HCT116 (cell line): ENCODE data around the gene PKHD1. TPM values are rescaled to one million over a fixed set of nuclear protein-coding genes. Genes with fewer than 3 reads are reported as not detected.

Source experiments
- ATAC-seq: fragments of 200-7000 bp; cut with Tn5 transposase; 2 replicates; pipeline ENCODE4 v1.9.1; 2020; ENCODE audit warnings: mild to moderate bottlenecking, moderate library complexity
- BruUV-seq: library from RNA; stranded (reverse); fragments of 400-500 nt; replicated peaks from 2 replicates; lab custom pipeline; 2021; lab: Mats Ljungman, UMichigan
- CTCF ChIA-PET: fragments of 300-600 bp; sonication (Branson Sonifier 250); formaldehyde crosslinking; loops from one replicate; lab custom pipeline; 2021; ENCODE audit warnings: antibody characterized with exemption; lab: Charles Lee
- POLR2A ChIA-PET: fragments of 300-600, 350-600 bp; sonication (Branson Sonifier 250); formaldehyde crosslinking; loops from one replicate; lab custom pipeline; 2021; ENCODE audit warnings: antibody characterized with exemption; lab: Charles Lee
- RAD21 ChIA-PET, 2 experiments: fragments of 300-600 bp; sonication (Branson Sonifier 250); formaldehyde crosslinking; loops; one replicate each; lab custom pipeline; 2023; ENCODE audit warnings: low total read pairs in 2 of 2; ENCODE audit not compliant: uncharacterized antibody in 2 of 2, unreplicated experiment in 2 of 2, low non-redundant PET in 1 of 2; lab: Charles Lee
- DNase-seq: peaks from one replicate; pipeline ENCODE4 v3.0.0-alpha.2; 2010; ENCODE audit warnings: low read depth, low spot score
- H2AFZ ChIP-seq: fragments of 200-600 bp; shearing (Covaris generic), sonication (generic); 2 replicates; pipeline ENCODE4 v1.6.1; 2017; ENCODE audit warnings: low read depth, mixed run types, mixed read lengths, antibody characterized with exemption, low read length; ENCODE audit not compliant: poor library complexity, severe bottlenecking
- H3K27ac ChIP-seq: 2 replicates; pipeline ENCODE4 v1.5.1; 2012; ENCODE audit warnings: low read depth, low read length
- H3K27me3 ChIP-seq: fragments of 200-600 bp; sonication (generic); 2 replicates; pipeline ENCODE4 v1.6.1; 2016; ENCODE audit warnings: mixed run types, low read length, mixed read lengths; ENCODE audit not compliant: insufficient read depth
- H3K36me3 ChIP-seq, 2 experiments: fragments of 200-500 bp in 1 of 2; fragments of 200-600 bp in 1 of 2; sonication (Bioruptor generic) in 1 of 2; sonication (generic) in 1 of 2; 2 replicates each; pipeline versions ENCODE4 v1.5.1 to v1.6.1; 2014 to 2016; ENCODE audit warnings: low read length in 2 of 2, inconsistent platforms in 1 of 2, mixed read lengths in 1 of 2, mixed run types in 1 of 2; ENCODE audit not compliant: insufficient read depth in 2 of 2, control insufficient read depth in 1 of 2
- H3K4me1 ChIP-seq, 2 experiments: fragments of 200-600 bp in 1 of 2; sonication (generic) in 1 of 2; 2 replicates each; pipeline versions ENCODE4 v1.5.1 to v1.6.1; 2012 to 2017; ENCODE audit warnings: low read length in 2 of 2, inconsistent platforms in 1 of 2, mild to moderate bottlenecking in 1 of 2, mixed read lengths in 1 of 2, mixed run types in 1 of 2, moderate library complexity in 1 of 2; ENCODE audit not compliant: insufficient read depth in 2 of 2, control insufficient read depth in 1 of 2
- H3K4me2 ChIP-seq: fragments of 200-600 bp; sonication (generic); 2 replicates; pipeline ENCODE4 v1.6.1; 2017; ENCODE audit warnings: mixed run types, low read length, mixed read lengths
- H3K4me3 ChIP-seq, 2 experiments: fragments of 200-600 bp in 1 of 2; sonication (generic) in 1 of 2; replicated peaks in 1 of 2; 2 replicates each; pipeline ENCODE4 v1.5.1; 2011 to 2016; ENCODE audit warnings: low read length in 2 of 2, control low read depth in 1 of 2, low read depth in 1 of 2, mild to moderate bottlenecking in 1 of 2, mixed read lengths in 1 of 2, mixed run types in 1 of 2
- H3K79me2 ChIP-seq: fragments of 200-600 bp; sonication (generic); 2 replicates; pipeline ENCODE4 v1.6.1; 2017; ENCODE audit warnings: mild to moderate bottlenecking, mixed run types, low read length, moderate library complexity, mixed read lengths; ENCODE audit not compliant: insufficient read depth
- H3K9ac ChIP-seq: fragments of 200-600 bp; sonication (generic); 2 replicates; pipeline ENCODE4 v1.6.1; 2016; ENCODE audit warnings: low read length, mixed read lengths
- H3K9me2 ChIP-seq: fragments of 200-600 bp; sonication (generic), shearing (Covaris generic); 2 replicates; pipeline ENCODE4 v1.6.1; 2017; ENCODE audit warnings: mixed run types, mild to moderate bottlenecking, moderate library complexity; ENCODE audit not compliant: insufficient read depth
- H3K9me3 ChIP-seq, 2 experiments: fragments of 200-500 bp in 1 of 2; fragments of 200-600 bp in 1 of 2; sonication (Bioruptor generic) in 1 of 2; sonication (generic) in 1 of 2; 2 replicates each; pipeline ENCODE4 v1.6.1; 2014 to 2017; ENCODE audit warnings: low read length in 2 of 2, mixed read lengths in 2 of 2, inconsistent platforms in 1 of 2, low read depth in 1 of 2, mild to moderate bottlenecking in 1 of 2, mixed run types in 1 of 2, moderate library complexity in 1 of 2; ENCODE audit not compliant: control insufficient read depth in 1 of 2, insufficient read depth in 1 of 2
- H4K20me1 ChIP-seq: fragments of 200-600 bp; sonication (generic), shearing (Covaris generic); 2 replicates; pipeline ENCODE4 v1.6.1; 2017; ENCODE audit warnings: mixed run types, mild to moderate bottlenecking, moderate library complexity; ENCODE audit not compliant: insufficient read depth
- CBX3 ChIP-seq: IDR thresholded peaks from 2 replicates; pipeline ENCODE4 v1.6.1; 2012; ENCODE audit warnings: low read depth
- EGR1 ChIP-seq: IDR thresholded peaks from 2 replicates; pipeline ENCODE4 v1.6.1; 2012; ENCODE audit warnings: low read depth
- ELF1 ChIP-seq: IDR thresholded peaks from 2 replicates; pipeline ENCODE4 v1.6.1; 2012; ENCODE audit warnings: low read depth, borderline replicate concordance
- FOSL1 ChIP-seq: IDR thresholded peaks from 2 replicates; pipeline ENCODE4 v1.6.1; 2012; ENCODE audit warnings: low read depth
- JUND ChIP-seq: IDR thresholded peaks from 2 replicates; pipeline ENCODE4 v1.6.1; 2012
- POLR2A ChIP-seq: IDR thresholded peaks from 2 replicates; pipeline ENCODE4 v1.7.0; 2011; ENCODE audit warnings: borderline replicate concordance; ENCODE audit not compliant: insufficient read depth, insufficient read length; ENCODE audit errors: extremely low read depth
- RAD21 ChIP-seq: IDR thresholded peaks from 2 replicates; pipeline ENCODE4 v1.6.1; 2012; ENCODE audit warnings: low read depth, mild to moderate bottlenecking
- REST ChIP-seq: IDR thresholded peaks from 2 replicates; pipeline ENCODE4 v1.6.1; 2012; ENCODE audit warnings: low read depth
- SIN3A ChIP-seq: IDR thresholded peaks from 2 replicates; pipeline ENCODE4 v1.6.1; 2012; ENCODE audit warnings: low read depth
- SP1 ChIP-seq: IDR thresholded peaks from 2 replicates; pipeline ENCODE4 v1.6.1; 2012; ENCODE audit warnings: low read depth
- SRF ChIP-seq: IDR thresholded peaks from 2 replicates; pipeline ENCODE4 v1.6.1; 2012; ENCODE audit warnings: low read depth
- TCF7L2 ChIP-seq: IDR thresholded peaks from 2 replicates; pipeline ENCODE4 v1.7.0; 2011; ENCODE audit warnings: borderline replicate concordance, inconsistent platforms; ENCODE audit not compliant: insufficient read depth, insufficient read length; ENCODE audit errors: extremely low read depth
- YY1 ChIP-seq: IDR thresholded peaks from 2 replicates; pipeline ENCODE4 v1.6.1; 2011; ENCODE audit warnings: low read length, low read depth, moderate library complexity, mild to moderate bottlenecking; ENCODE audit not compliant: insufficient replicate concordance; ENCODE audit errors: extremely low read depth
- ZBTB33 ChIP-seq: IDR thresholded peaks from 2 replicates; pipeline ENCODE4 v1.6.1; 2011; ENCODE audit warnings: mild to moderate bottlenecking, low read length, moderate library complexity; ENCODE audit not compliant: insufficient replicate concordance; ENCODE audit errors: extremely low read depth
- ZFX ChIP-seq: fragments of 450-650 bp; IDR thresholded peaks from 2 replicates; pipeline ENCODE4 v1.6.1; 2017
- ZNF274 ChIP-seq: fragments of 200-500 bp; sonication (Bioruptor generic); IDR thresholded peaks from 2 replicates; pipeline ENCODE4 v1.6.1; 2014; ENCODE audit warnings: mild to moderate bottlenecking, low read depth, low read length, inconsistent platforms
- intact Hi-C: fragments of 100-400 bp; cut with micrococcal nuclease; formaldehyde crosslinking; loops from 2 replicates; pipeline ENCODE4 v1.10.0; 2022
- total RNA-seq: library from RNA; stranded (reverse); gene quantifications from one replicate; pipeline ENCODE4 v1.2.1, GENCODE V29; 2021; ENCODE audit not compliant: unreplicated experiment
- TF ChIP-seq, protein P1 (sequence below), 3 experiments: fragments of 200-600 bp in 1 of 3; sonication (generic) in 1 of 3; IDR thresholded peaks in 2 of 3; conservative IDR thresholded peaks in 1 of 3; 2 replicates each; pipeline ENCODE4 v1.5.1; 2012 to 2017; ENCODE audit warnings: low read depth in 2 of 3, low read length in 2 of 3, antibody characterized with exemption in 1 of 3, borderline replicate concordance in 1 of 3, control low read depth in 1 of 3, mild to moderate bottlenecking in 1 of 3, mixed read lengths in 1 of 3, mixed run types in 1 of 3, moderate library complexity in 1 of 3; ENCODE audit not compliant: insufficient read depth in 1 of 3
- TF ChIP-seq, protein P2 (sequence below): IDR thresholded peaks from 2 replicates; pipeline ENCODE4 v1.6.1; 2012
- TF ChIP-seq, protein P3 (sequence below): IDR thresholded peaks from 2 replicates; pipeline ENCODE4 v1.6.1; 2012

PKHD1 gene
- total RNA-seq, 1 experiment from 2014 or later = not detected

- no peaks in the 10 kb centered on the region for H3K79me2 ChIP-seq
- DNase-seq (no peak), ATAC-seq (no peak)
- ChIA-PET RAD21 (no interaction called here), POLR2A (no interaction called here), CTCF (no interaction called here)
- no peaks in the 10 kb centered on the region for H3K4me1 ChIP-seq
- H3K27me3 ChIP-seq = 0 out of 2 replicates have a peak, but pooled peaks cover 11% of the 10 kb centered on the region
- H3K36me3 ChIP-seq = no peaks in the 10 kb centered on the region
- intact Hi-C loops = no loop called here
- no peak overlapping the region for H3K4me3 ChIP-seq
- TF ChIP-seq SIN3A (no peak), RAD21 (no peak), JUND (no peak), EGR1 (no peak), REST (no peak), ZFX (no peak), YY1 (no peak), POLR2A (no peak), ZNF274 (no peak), FOSL1 (no peak), TCF7L2 (no peak), CBX3 (no peak), SRF (no peak), SP1 (no peak), ELF1 (no peak), ZBTB33 (no peak)
- TF ChIP-seq, protein P1, sequence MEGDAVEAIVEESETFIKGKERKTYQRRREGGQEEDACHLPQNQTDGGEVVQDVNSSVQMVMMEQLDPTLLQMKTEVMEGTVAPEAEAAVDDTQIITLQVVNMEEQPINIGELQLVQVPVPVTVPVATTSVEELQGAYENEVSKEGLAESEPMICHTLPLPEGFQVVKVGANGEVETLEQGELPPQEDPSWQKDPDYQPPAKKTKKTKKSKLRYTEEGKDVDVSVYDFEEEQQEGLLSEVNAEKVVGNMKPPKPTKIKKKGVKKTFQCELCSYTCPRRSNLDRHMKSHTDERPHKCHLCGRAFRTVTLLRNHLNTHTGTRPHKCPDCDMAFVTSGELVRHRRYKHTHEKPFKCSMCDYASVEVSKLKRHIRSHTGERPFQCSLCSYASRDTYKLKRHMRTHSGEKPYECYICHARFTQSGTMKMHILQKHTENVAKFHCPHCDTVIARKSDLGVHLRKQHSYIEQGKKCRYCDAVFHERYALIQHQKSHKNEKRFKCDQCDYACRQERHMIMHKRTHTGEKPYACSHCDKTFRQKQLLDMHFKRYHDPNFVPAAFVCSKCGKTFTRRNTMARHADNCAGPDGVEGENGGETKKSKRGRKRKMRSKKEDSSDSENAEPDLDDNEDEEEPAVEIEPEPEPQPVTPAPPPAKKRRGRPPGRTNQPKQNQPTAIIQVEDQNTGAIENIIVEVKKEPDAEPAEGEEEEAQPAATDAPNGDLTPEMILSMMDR (IDR thresholded peaks at IDR 0.05 in 2 of 3, conservative IDR thresholded peaks at IDR 0.05 in 1 of 3; ENCODE audit: borderline replicate concordance in 1 of 3, insufficient read depth in 1 of 3, low read depth in 2 of 3, low read length in 2 of 3) = no peak
- TF ChIP-seq, protein P2, sequence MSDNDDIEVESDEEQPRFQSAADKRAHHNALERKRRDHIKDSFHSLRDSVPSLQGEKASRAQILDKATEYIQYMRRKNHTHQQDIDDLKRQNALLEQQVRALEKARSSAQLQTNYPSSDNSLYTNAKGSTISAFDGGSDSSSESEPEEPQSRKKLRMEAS = no peak
- TF ChIP-seq, protein P3, sequence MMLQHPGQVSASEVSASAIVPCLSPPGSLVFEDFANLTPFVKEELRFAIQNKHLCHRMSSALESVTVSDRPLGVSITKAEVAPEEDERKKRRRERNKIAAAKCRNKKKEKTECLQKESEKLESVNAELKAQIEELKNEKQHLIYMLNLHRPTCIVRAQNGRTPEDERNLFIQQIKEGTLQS = no peak
- BruUV-seq = no TSS peak
- H3K9me3 ChIP-seq = no peaks in the 10 kb centered on the region
- no peaks in the 10 kb centered on the region for H3K9me2 ChIP-seq
- no peak overlapping the region for H3K27ac ChIP-seq
- no peak overlapping the region for H3K4me2 ChIP-seq
- H3K9ac ChIP-seq = no peak overlapping the region
- H2AFZ ChIP-seq = no peak overlapping the region
- H4K20me1 ChIP-seq = no peaks in the 10 kb centered on the region
Observed at GRCh38 chr6:51983564-51983963, 103.8 kb downstream of the PKHD1 start.
